GM23338 (cell line): ENCODE measurements around the gene PCBP3. TPM values are rescaled to one million over a fixed set of nuclear protein-coding genes. Genes with fewer than 3 reads are reported as not detected.

ENCODE experiments used
- ATAC-seq: fragments of 200-7000 bp; cut with Tn5 transposase; 3 replicates; pipeline ENCODE4 v1.9.1; 2020
- DNase-seq: peaks from one replicate; pipeline ENCODE4 v3.0.0-alpha.2; 2015; ENCODE audit warnings: low spot score
- H2AFZ ChIP-seq: fragments of 200-600 bp; sonication (generic); 2 replicates; pipeline ENCODE4 v1.8.0; 2016; ENCODE audit warnings: antibody characterized with exemption, mild to moderate bottlenecking, moderate library complexity
- H3F3A ChIP-seq: fragments of 200-600 bp; sonication (generic); replicated peaks from 2 replicates; pipeline ENCODE4 v1.8.0; 2017; ENCODE audit warnings: antibody characterized with exemption, mixed run types, low read depth
- H3K27ac ChIP-seq: fragments of 200-600 bp; sonication (generic); 2 replicates; pipeline ENCODE4 v1.6.1; 2016; ENCODE audit warnings: low read depth
- H3K27me3 ChIP-seq: fragments of 200-600 bp; sonication (generic); 2 replicates; pipeline ENCODE4 v1.8.0; 2016; ENCODE audit warnings: mild to moderate bottlenecking, mixed run types, moderate library complexity; ENCODE audit not compliant: insufficient read depth
- H3K36me3 ChIP-seq: fragments of 200-600 bp; sonication (generic); 2 replicates; pipeline ENCODE4 v1.8.0; 2016; ENCODE audit warnings: mild to moderate bottlenecking; ENCODE audit not compliant: insufficient read depth
- H3K4me1 ChIP-seq: fragments of 200-600 bp; sonication (generic); 2 replicates; pipeline ENCODE4 v1.8.0; 2016; ENCODE audit warnings: mild to moderate bottlenecking, moderate library complexity; ENCODE audit not compliant: insufficient read depth
- H3K4me2 ChIP-seq: fragments of 200-600 bp; sonication (generic); 2 replicates; pipeline ENCODE4 v1.7.1; 2017; ENCODE audit warnings: mixed run types
- H3K4me3 ChIP-seq: fragments of 200-600 bp; sonication (generic); 2 replicates; pipeline ENCODE4 v1.6.1; 2016; ENCODE audit warnings: mixed run types
- H3K79me2 ChIP-seq: fragments of 200-600 bp; sonication (generic); replicated peaks from 2 replicates; pipeline ENCODE4 v1.8.0; 2017; ENCODE audit warnings: mild to moderate bottlenecking; ENCODE audit not compliant: insufficient read depth
- H3K9me2 ChIP-seq: fragments of 200-600 bp; sonication (generic); 2 replicates; pipeline ENCODE4 v1.8.0; 2017; ENCODE audit not compliant: insufficient read depth
- H4K20me1 ChIP-seq: fragments of 200-600 bp; sonication (generic); replicated peaks from 2 replicates; pipeline ENCODE4 v1.8.0; 2017; ENCODE audit warnings: mild to moderate bottlenecking; ENCODE audit not compliant: insufficient read depth
- H3K27ac Mint-ChIP-seq: 2 replicates; pipeline ENCODE4 v1.8.0; 2020; ENCODE audit warnings: inconsistent platforms, mild to moderate bottlenecking, moderate library complexity, mixed read lengths
- H3K27me3 Mint-ChIP-seq: 3 replicates; pipeline ENCODE4 v1.8.0; 2022; ENCODE audit warnings: low read depth, mild to moderate bottlenecking, moderate library complexity, mixed read lengths, inconsistent platforms; ENCODE audit not compliant: insufficient read depth, poor library complexity
- H3K36me3 Mint-ChIP-seq: 3 replicates; pipeline ENCODE4 v1.8.0; 2021; ENCODE audit warnings: low read depth, mild to moderate bottlenecking, inconsistent platforms, moderate library complexity, mixed read lengths
- H3K4me1 Mint-ChIP-seq: 3 replicates; pipeline ENCODE4 v1.8.0; 2020; ENCODE audit warnings: mild to moderate bottlenecking, inconsistent platforms, mixed read lengths
- H3K4me3 Mint-ChIP-seq: 3 replicates; pipeline ENCODE4 v1.8.0; 2021; ENCODE audit warnings: moderate library complexity, mild to moderate bottlenecking, inconsistent platforms, mixed read lengths
- H3K9me3 Mint-ChIP-seq: 3 replicates; pipeline ENCODE4 v1.8.0; 2020; ENCODE audit warnings: moderate library complexity, mild to moderate bottlenecking, inconsistent platforms, mixed read lengths
- CREB1 ChIP-seq: fragments of 250-450 bp; sonication (Bioruptor Pico); IDR thresholded peaks from 2 replicates; pipeline ENCODE4 v1.5.0; 2020; ENCODE audit warnings: low read depth, mild to moderate bottlenecking, moderate library complexity
- EZH2 ChIP-seq: fragments of 200-600 bp; sonication (generic); IDR thresholded peaks from one replicate; pipeline ENCODE4 v1.8.0; 2017; ENCODE audit warnings: antibody characterized with exemption, mild to moderate bottlenecking, low read depth; ENCODE audit not compliant: unreplicated experiment
- EZH2phosphoT487 ChIP-seq: fragments of 200-600 bp; sonication (generic); IDR thresholded peaks from one replicate; pipeline ENCODE4 v1.8.1; 2018; ENCODE audit warnings: antibody characterized with exemption; ENCODE audit not compliant: unreplicated experiment
- JUNB ChIP-seq: IDR thresholded peaks from one replicate; pipeline ENCODE4 v1.6.1; 2016; ENCODE audit warnings: antibody characterized with exemption; ENCODE audit not compliant: unreplicated experiment
- NANOG ChIP-seq: IDR thresholded peaks from 2 replicates; pipeline ENCODE4 v1.6.1; 2016; ENCODE audit warnings: antibody characterized with exemption, borderline replicate concordance
- POLR2AphosphoS5 ChIP-seq: IDR thresholded peaks from 2 replicates; pipeline ENCODE4 v1.6.1; 2016; ENCODE audit warnings: antibody characterized with exemption, low read depth
- STAT1 ChIP-seq: IDR thresholded peaks from one replicate; pipeline ENCODE4 v1.6.1; 2016; ENCODE audit warnings: antibody characterized with exemption; ENCODE audit not compliant: unreplicated experiment
- ZNF114 ChIP-seq: fragments of 250-450 bp; sonication (Bioruptor Pico); IDR thresholded peaks from 2 replicates; pipeline ENCODE4 v1.5.0; 2020; ENCODE audit warnings: mild to moderate bottlenecking, moderate library complexity
- ZNF331 ChIP-seq: fragments of 250-450 bp; sonication (Bioruptor Pico); IDR thresholded peaks from 2 replicates; pipeline ENCODE4 v1.5.0; 2020; ENCODE audit warnings: low read depth, mild to moderate bottlenecking, moderate library complexity
- polyA plus RNA-seq: library from polyadenylated mRNA; unstranded; fragments of >200 nt; fragmentation: Nextera tagmentation; extraction: Ambion mirVana; gene quantifications from 2 replicates; pipeline ENCODE4 v1.2.1, GENCODE V29; 2016
- total RNA-seq: library from RNA; depleted of rRNA; stranded (reverse); fragments of >200 nt; shearing (Covaris generic); gene quantifications from 2 replicates; pipeline ENCODE4 v1.2.3, GENCODE V29; 2014
- TF ChIP-seq, protein P1 (sequence below): fragments of 250-450 bp; sonication (Bioruptor Pico); IDR thresholded peaks from 2 replicates; pipeline ENCODE4 v1.5.0; 2020; ENCODE audit warnings: mild to moderate bottlenecking, moderate library complexity
- TF ChIP-seq, protein P2 (sequence below), 2 experiments: fragments of 200-600 bp in 1 of 2; sonication (generic) in 1 of 2; conservative IDR thresholded peaks; 2 replicates each; pipeline versions ENCODE4 v1.5.1 to v1.6.1; 2016 to 2017; ENCODE audit warnings: antibody characterized with exemption in 2 of 2, low read depth in 2 of 2, mild to moderate bottlenecking in 2 of 2, moderate library complexity in 1 of 2
- TF ChIP-seq, protein P3 (sequence below): IDR thresholded peaks from one replicate; pipeline ENCODE4 v1.6.1; 2018; ENCODE audit warnings: antibody characterized with exemption; ENCODE audit not compliant: unreplicated experiment
- TF ChIP-seq, protein P4 (sequence below): IDR thresholded peaks from 2 replicates; pipeline ENCODE4 v1.6.1; 2016; ENCODE audit warnings: antibody characterized with exemption

PCBP3 gene
- total and polyA plus RNA-seq, 2 experiments from 2014 or later = 7.1 to 9.1 TPM

DNA sequence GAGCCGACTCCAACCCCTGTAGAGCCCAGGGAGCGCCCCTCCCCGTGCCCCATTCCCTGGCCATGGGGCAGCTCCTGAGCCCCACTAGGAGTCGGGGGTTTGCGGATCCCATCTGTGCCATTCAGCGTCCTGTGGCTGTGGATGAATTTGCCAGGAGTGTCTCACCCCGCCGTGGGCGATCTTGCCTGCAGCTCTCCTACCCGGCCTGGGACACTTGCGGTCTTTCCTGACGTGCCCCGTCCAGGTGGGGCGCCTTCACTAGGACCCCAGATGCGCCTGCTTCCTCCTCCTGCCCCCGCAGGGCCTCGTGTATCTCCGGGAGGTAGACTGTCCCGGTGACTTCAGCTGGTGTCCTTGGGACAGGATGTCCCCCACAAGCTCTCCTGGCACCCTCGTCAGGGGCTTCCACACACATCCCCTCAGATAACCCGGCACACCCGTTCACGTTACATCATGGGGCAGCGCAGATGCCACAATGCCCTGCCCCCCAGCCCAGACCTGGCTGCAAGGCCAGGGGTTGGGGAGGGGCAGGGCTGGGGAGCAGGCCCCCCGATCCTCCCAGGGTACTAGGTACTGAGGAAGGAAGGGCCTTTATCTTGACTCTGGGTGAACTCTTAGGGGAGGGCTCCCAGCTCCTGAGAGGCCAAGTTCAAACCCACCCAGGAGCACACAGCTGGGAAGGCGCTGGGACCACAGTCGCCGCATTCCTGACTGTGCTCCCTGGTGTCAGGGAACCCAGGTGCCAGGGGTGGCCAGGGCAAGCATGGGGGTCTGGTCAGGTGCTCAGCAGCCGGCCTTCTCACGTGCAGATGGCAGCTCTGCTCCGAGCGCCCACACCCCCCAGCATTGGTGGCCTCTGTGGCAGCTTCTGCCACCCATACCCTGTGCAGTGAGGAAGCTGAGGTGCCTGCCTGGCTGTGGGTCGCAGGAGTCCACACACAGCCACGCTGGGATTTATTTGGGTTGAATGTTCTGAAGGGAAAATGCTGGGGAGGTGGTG lies 284.6 kb downstream of the PCBP3 start:
- no peak overlapping the region for H3K4me3 Mint-ChIP-seq
- Histone ChIP-seq H3F3A (no peaks in the 10 kb centered on the region), H3K4me1 (no peaks in the 10 kb centered on the region), H3K79me2 (no peaks in the 10 kb centered on the region), H3K27ac (no peak overlapping the region), H3K4me3 (no peak overlapping the region), H2AFZ (no peak overlapping the region), H3K27me3 (no peaks in the 10 kb centered on the region), H3K36me3 (no peaks in the 10 kb centered on the region), H3K9me2 (no peaks in the 10 kb centered on the region), H3K4me2 (no peak overlapping the region), H4K20me1 (no peaks in the 10 kb centered on the region)
- TF ChIP-seq EZH2phosphoT487 = no peak
- TF ChIP-seq, protein P1, sequence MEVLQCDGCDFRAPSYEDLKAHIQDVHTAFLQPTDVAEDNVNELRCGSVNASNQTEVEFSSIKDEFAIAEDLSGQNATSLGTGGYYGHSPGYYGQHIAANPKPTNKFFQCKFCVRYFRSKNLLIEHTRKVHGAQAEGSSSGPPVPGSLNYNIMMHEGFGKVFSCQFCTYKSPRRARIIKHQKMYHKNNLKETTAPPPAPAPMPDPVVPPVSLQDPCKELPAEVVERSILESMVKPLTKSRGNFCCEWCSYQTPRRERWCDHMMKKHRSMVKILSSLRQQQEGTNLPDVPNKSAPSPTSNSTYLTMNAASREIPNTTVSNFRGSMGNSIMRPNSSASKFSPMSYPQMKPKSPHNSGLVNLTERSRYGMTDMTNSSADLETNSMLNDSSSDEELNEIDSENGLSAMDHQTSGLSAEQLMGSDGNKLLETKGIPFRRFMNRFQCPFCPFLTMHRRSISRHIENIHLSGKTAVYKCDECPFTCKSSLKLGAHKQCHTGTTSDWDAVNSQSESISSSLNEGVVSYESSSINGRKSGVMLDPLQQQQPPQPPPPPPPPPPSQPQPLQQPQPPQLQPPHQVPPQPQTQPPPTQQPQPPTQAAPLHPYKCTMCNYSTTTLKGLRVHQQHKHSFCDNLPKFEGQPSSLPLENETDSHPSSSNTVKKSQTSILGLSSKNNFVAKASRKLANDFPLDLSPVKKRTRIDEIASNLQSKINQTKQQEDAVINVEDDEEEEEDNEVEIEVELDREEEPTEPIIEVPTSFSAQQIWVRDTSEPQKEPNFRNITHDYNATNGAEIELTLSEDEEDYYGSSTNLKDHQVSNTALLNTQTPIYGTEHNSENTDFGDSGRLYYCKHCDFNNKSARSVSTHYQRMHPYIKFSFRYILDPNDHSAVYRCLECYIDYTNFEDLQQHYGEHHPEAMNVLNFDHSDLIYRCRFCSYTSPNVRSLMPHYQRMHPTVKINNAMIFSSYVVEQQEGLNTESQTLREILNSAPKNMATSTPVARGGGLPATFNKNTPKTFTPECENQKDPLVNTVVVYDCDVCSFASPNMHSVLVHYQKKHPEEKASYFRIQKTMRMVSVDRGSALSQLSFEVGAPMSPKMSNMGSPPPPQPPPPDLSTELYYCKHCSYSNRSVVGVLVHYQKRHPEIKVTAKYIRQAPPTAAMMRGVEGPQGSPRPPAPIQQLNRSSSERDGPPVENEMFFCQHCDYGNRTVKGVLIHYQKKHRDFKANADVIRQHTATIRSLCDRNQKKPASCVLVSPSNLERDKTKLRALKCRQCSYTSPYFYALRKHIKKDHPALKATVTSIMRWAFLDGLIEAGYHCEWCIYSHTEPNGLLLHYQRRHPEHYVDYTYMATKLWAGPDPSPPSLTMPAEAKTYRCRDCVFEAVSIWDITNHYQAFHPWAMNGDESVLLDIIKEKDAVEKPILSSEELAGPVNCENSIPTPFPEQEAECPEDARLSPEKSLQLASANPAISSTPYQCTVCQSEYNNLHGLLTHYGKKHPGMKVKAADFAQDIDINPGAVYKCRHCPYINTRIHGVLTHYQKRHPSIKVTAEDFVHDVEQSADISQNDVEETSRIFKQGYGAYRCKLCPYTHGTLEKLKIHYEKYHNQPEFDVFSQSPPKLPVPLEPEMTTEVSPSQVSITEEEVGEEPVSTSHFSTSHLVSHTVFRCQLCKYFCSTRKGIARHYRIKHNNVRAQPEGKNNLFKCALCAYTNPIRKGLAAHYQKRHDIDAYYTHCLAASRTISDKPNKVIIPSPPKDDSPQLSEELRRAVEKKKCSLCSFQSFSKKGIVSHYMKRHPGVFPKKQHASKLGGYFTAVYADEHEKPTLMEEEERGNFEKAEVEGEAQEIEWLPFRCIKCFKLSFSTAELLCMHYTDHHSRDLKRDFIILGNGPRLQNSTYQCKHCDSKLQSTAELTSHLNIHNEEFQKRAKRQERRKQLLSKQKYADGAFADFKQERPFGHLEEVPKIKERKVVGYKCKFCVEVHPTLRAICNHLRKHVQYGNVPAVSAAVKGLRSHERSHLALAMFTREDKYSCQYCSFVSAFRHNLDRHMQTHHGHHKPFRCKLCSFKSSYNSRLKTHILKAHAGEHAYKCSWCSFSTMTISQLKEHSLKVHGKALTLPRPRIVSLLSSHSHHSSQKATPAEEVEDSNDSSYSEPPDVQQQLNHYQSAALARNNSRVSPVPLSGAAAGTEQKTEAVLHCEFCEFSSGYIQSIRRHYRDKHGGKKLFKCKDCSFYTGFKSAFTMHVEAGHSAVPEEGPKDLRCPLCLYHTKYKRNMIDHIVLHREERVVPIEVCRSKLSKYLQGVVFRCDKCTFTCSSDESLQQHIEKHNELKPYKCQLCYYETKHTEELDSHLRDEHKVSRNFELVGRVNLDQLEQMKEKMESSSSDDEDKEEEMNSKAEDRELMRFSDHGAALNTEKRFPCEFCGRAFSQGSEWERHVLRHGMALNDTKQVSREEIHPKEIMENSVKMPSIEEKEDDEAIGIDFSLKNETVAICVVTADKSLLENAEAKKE = no peak
- no peak for TF ChIP-seq JUNB
- TF ChIP-seq, protein P2, sequence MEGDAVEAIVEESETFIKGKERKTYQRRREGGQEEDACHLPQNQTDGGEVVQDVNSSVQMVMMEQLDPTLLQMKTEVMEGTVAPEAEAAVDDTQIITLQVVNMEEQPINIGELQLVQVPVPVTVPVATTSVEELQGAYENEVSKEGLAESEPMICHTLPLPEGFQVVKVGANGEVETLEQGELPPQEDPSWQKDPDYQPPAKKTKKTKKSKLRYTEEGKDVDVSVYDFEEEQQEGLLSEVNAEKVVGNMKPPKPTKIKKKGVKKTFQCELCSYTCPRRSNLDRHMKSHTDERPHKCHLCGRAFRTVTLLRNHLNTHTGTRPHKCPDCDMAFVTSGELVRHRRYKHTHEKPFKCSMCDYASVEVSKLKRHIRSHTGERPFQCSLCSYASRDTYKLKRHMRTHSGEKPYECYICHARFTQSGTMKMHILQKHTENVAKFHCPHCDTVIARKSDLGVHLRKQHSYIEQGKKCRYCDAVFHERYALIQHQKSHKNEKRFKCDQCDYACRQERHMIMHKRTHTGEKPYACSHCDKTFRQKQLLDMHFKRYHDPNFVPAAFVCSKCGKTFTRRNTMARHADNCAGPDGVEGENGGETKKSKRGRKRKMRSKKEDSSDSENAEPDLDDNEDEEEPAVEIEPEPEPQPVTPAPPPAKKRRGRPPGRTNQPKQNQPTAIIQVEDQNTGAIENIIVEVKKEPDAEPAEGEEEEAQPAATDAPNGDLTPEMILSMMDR (conservative IDR thresholded peaks at IDR 0.05; ENCODE audit: low read depth in 2 of 2) = no peak
- no peak for TF ChIP-seq ZNF331 (CRISPR knock-in tag)
- TF ChIP-seq POLR2AphosphoS5 = no peak
- TF ChIP-seq, protein P3, sequence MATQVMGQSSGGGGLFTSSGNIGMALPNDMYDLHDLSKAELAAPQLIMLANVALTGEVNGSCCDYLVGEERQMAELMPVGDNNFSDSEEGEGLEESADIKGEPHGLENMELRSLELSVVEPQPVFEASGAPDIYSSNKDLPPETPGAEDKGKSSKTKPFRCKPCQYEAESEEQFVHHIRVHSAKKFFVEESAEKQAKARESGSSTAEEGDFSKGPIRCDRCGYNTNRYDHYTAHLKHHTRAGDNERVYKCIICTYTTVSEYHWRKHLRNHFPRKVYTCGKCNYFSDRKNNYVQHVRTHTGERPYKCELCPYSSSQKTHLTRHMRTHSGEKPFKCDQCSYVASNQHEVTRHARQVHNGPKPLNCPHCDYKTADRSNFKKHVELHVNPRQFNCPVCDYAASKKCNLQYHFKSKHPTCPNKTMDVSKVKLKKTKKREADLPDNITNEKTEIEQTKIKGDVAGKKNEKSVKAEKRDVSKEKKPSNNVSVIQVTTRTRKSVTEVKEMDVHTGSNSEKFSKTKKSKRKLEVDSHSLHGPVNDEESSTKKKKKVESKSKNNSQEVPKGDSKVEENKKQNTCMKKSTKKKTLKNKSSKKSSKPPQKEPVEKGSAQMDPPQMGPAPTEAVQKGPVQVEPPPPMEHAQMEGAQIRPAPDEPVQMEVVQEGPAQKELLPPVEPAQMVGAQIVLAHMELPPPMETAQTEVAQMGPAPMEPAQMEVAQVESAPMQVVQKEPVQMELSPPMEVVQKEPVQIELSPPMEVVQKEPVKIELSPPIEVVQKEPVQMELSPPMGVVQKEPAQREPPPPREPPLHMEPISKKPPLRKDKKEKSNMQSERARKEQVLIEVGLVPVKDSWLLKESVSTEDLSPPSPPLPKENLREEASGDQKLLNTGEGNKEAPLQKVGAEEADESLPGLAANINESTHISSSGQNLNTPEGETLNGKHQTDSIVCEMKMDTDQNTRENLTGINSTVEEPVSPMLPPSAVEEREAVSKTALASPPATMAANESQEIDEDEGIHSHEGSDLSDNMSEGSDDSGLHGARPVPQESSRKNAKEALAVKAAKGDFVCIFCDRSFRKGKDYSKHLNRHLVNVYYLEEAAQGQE = no peak
- no peak for TF ChIP-seq STAT1
- TF ChIP-seq CREB1 (CRISPR knock-in tag) = no peak
- TF ChIP-seq NANOG = no peak
- TF ChIP-seq, protein P4, sequence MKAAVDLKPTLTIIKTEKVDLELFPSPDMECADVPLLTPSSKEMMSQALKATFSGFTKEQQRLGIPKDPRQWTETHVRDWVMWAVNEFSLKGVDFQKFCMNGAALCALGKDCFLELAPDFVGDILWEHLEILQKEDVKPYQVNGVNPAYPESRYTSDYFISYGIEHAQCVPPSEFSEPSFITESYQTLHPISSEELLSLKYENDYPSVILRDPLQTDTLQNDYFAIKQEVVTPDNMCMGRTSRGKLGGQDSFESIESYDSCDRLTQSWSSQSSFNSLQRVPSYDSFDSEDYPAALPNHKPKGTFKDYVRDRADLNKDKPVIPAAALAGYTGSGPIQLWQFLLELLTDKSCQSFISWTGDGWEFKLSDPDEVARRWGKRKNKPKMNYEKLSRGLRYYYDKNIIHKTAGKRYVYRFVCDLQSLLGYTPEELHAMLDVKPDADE = no peak
- no peak for TF ChIP-seq ZNF114 (CRISPR knock-in tag)
- TF ChIP-seq EZH2 = no peak
- H3K9me3 Mint-ChIP-seq = peaks cover 15% of the 10 kb centered on the region
- peaks cover 9% of the 10 kb centered on the region; the same call in 2 of the 3 replicates for H3K36me3 Mint-ChIP-seq
- no peak overlapping the region for H3K27ac Mint-ChIP-seq
- peaks cover 3% of the 10 kb centered on the region for H3K27me3 Mint-ChIP-seq
- ATAC-seq = peak; percentile 19; the same call in 2 of the 3 replicates
- DNase-seq = no peak
- H3K4me1 Mint-ChIP-seq = no peaks in the 10 kb centered on the region; the same call in 2 of the 3 replicates
